ENCODE measurements around the gene UBAP1L. TPM values are rescaled to one million over a fixed set of nuclear protein-coding genes. Genes with fewer than 3 reads are reported as not detected.

Gene UBAP1L
- total RNA-seq, 4 donors from 2014 or later, result 3.0 to 8.7 (median 5.5) TPM

- no peak overlapping the region for H3K4me3 ChIP-seq
- H3K27me3 ChIP-seq, result no peaks in the 10 kb centered on the region
- no peaks in the 10 kb centered on the region for H3K9me3 ChIP-seq
- DNase-seq, result no peak
- no peak overlapping the region for H3K27ac ChIP-seq
- peaks cover 0 to 67% (median 8%) of the 10 kb centered on the region in 4 donors for H3K4me1 ChIP-seq
- H3K36me3 ChIP-seq, result no peaks in the 10 kb centered on the region
- TF ChIP-seq POLR2A (IDR thresholded peaks at IDR 0.05) (no peak), CTCF (IDR thresholded peaks at IDR 0.05) (no peak)
These were observed 29.7 kb downstream of the UBAP1L start for GRCh38 chr15:65085207-65085753.

GRCh38 chr15:65084500-65085206 is 30.3 kb downstream of the UBAP1L start:
- TF ChIP-seq CTCF (IDR thresholded peaks at IDR 0.05) (no peak), POLR2A (IDR thresholded peaks at IDR 0.05) (no peak)
- no peaks in the 10 kb centered on the region for H3K36me3 ChIP-seq
- peaks cover 0 to 62% (median 8%) of the 10 kb centered on the region in 4 donors for H3K4me1 ChIP-seq
- no peak overlapping the region for H3K27ac ChIP-seq
- H3K4me3 ChIP-seq, result no peak overlapping the region
- no peaks in the 10 kb centered on the region for H3K9me3 ChIP-seq
- no peaks in the 10 kb centered on the region for H3K27me3 ChIP-seq
- no peak for DNase-seq

- DNase-seq, result no peak
- TF ChIP-seq POLR2A (IDR thresholded peaks at IDR 0.05), result no peak
- peak in 3 of 6 experiments; percentile 14 to 30 (median 17) for TF ChIP-seq CTCF (IDR thresholded peaks at IDR 0.05)
- Histone ChIP-seq H3K9me3 (no peaks in the 10 kb centered on the region), H3K36me3 (no peaks in the 10 kb centered on the region), H3K4me3 (no peak overlapping the region), H3K4me1 (peaks cover 0 to 48% (median 7%) of the 10 kb centered on the region in 4 donors), H3K27me3 (no peaks in the 10 kb centered on the region), H3K27ac (no peak overlapping the region)
These were observed 31.7 kb downstream of the UBAP1L start for GRCh38 chr15:65083262-65083701.

GRCh38 chr15:65082303-65082953 is 32.6 kb downstream of the UBAP1L start:
- TF ChIP-seq CTCF (IDR thresholded peaks at IDR 0.05) (no peak), POLR2A (IDR thresholded peaks at IDR 0.05) (no peak)
- no peaks in the 10 kb centered on the region for H3K36me3 ChIP-seq
- no peaks in the 10 kb centered on the region for H3K9me3 ChIP-seq
- H3K4me1 ChIP-seq, result peaks cover 0 to 47% (median 6%) of the 10 kb centered on the region in 4 donors
- H3K27ac ChIP-seq, result peak overlapping the region in 2 of 4 donors; percentile 26 to 66
- H3K27me3 ChIP-seq, result no peaks in the 10 kb centered on the region
- peak in 2 of 3 donors; percentile 69 to 70 for DNase-seq
- H3K4me3 ChIP-seq, result no peak overlapping the region

- DNase-seq, result no peak
- Histone ChIP-seq H3K36me3 (no peaks in the 10 kb centered on the region), H3K27ac (peak overlapping the region in 1 of 4 donors; percentile 66), H3K9me3 (no peaks in the 10 kb centered on the region), H3K27me3 (no peaks in the 10 kb centered on the region), H3K4me3 (no peak overlapping the region), H3K4me1 (peaks cover 0 to 43% (median 6%) of the 10 kb centered on the region in 4 donors)
- TF ChIP-seq CTCF (IDR thresholded peaks at IDR 0.05), result no peak
These were observed 33.2 kb downstream of the UBAP1L start for GRCh38 chr15:65081758-65082157.

Data from Peyer's patch (tissue), 4 donors.